Parathyroid adenoma (tissue), 2 donors: Measurements from ENCODE around the gene KCNQ1.

Experiments used
- H2AFZ ChIP-seq: fragments of 300-600 bp; sonication (generic); one replicate; pipeline ENCODE4 v1.7.0; 2017; ENCODE audit warnings: antibody characterized with exemption, mild to moderate bottlenecking
- H3K27ac ChIP-seq: fragments of 300-600 bp; sonication (generic); one replicate; pipeline ENCODE4 v1.7.0; 2017
- H3K27me3 ChIP-seq: fragments of 300-600 bp; sonication (generic); one replicate; pipeline ENCODE4 v1.7.0; 2017; ENCODE audit warnings: low read length; ENCODE audit not compliant: control insufficient read depth, insufficient read depth
- H3K36me3 ChIP-seq: fragments of 300-600 bp; sonication (generic); one replicate; pipeline ENCODE4 v1.7.0; 2017; ENCODE audit warnings: low read length; ENCODE audit not compliant: control insufficient read depth, insufficient read depth
- H3K4me1 ChIP-seq: fragments of 300-600 bp; sonication (generic); one replicate; pipeline ENCODE4 v1.7.0; 2017; ENCODE audit warnings: control low read depth
- H3K4me2 ChIP-seq: fragments of 300-600 bp; sonication (generic); one replicate; pipeline ENCODE4 v1.7.0; 2017; ENCODE audit warnings: low read length
- H3K4me3 ChIP-seq: fragments of 300-600 bp; sonication (generic); one replicate; pipeline ENCODE4 v1.7.0; 2017; ENCODE audit warnings: low read depth, low read length
- H3K79me2 ChIP-seq: fragments of 300-600 bp; sonication (generic); one replicate; pipeline ENCODE4 v1.7.0; 2017; ENCODE audit warnings: control low read depth
- H3K9ac ChIP-seq: fragments of 300-600 bp; sonication (generic); one replicate; pipeline ENCODE4 v1.7.0; 2017; ENCODE audit warnings: mild to moderate bottlenecking
- H3K9me3 ChIP-seq: fragments of 300-600 bp; sonication (generic); one replicate; pipeline ENCODE4 v1.7.0; 2017; ENCODE audit warnings: low read length; ENCODE audit not compliant: control insufficient read depth
- CTCF ChIP-seq: fragments of 300-600 bp; sonication (generic); IDR thresholded peaks from one replicate; pipeline ENCODE4 v1.7.0; 2017; ENCODE audit warnings: antibody characterized with exemption, mild to moderate bottlenecking
- donor health status: primary hyperparathyroidism.

Gene KCNQ1

DNA sequence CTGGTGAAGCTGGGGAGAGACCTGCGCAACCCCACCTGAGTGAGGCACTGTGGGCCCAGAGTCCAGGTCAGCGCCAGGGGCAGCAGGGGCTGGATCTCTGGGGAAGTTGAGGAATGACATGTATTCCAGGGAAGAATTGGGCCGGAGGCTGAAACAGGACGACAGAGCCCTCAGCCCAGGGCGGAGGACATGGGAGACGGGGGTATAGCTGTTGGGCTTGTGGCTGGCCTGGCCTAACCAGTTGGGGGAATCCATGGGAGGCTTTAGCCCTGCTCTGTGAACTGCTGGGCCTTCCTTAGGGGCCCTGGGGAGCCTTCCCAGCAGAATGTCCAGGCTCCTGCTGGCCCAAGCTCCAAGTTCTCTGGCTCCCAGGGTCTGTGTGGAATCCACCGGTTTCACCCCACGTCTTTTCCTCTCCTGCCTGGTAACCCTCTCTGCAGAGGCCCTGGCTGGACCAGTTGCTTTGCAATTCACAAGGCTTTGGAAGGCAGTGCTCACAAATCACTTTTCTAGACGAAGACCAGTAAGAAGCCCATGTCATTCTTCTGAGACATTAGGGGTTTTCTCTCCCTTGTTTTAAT lies 305.4 kb downstream of the KCNQ1 start:
- Histone ChIP-seq H3K4me2 (no peak overlapping the region), H3K4me1 (peaks cover 10% of the 10 kb centered on the region), H3K36me3 (no peaks in the 10 kb centered on the region), H3K9ac (no peak overlapping the region), H3K4me3 (no peak overlapping the region), H2AFZ (peak overlapping the region; percentile 38), H3K9me3 (no peaks in the 10 kb centered on the region), H3K27me3 (no peaks in the 10 kb centered on the region), H3K27ac (no peak overlapping the region), H3K79me2 (no peaks in the 10 kb centered on the region)
- TF ChIP-seq CTCF = no peak

- Histone ChIP-seq H3K4me2 (no peak overlapping the region), H3K79me2 (no peaks in the 10 kb centered on the region), H3K9me3 (no peaks in the 10 kb centered on the region), H3K4me1 (peaks cover 10% of the 10 kb centered on the region), H3K27ac (no peak overlapping the region), H3K9ac (no peak overlapping the region), H3K36me3 (no peaks in the 10 kb centered on the region), H3K4me3 (no peak overlapping the region), H3K27me3 (no peaks in the 10 kb centered on the region), H2AFZ (peak overlapping the region; percentile 38)
- TF ChIP-seq CTCF = no peak
Measured at GRCh38 chr11:2750682-2751522, 306.1 kb downstream of the KCNQ1 start.

GRCh38 chr11:2751523-2752203 lies 306.9 kb downstream of the KCNQ1 start:
- H3K79me2 ChIP-seq = no peaks in the 10 kb centered on the region
- H3K4me1 ChIP-seq = peaks cover 10% of the 10 kb centered on the region
- H3K9me3 ChIP-seq = no peaks in the 10 kb centered on the region
- no peak overlapping the region for H3K4me2 ChIP-seq
- no peak overlapping the region for H3K27ac ChIP-seq
- H3K4me3 ChIP-seq = no peak overlapping the region
- H3K27me3 ChIP-seq = no peaks in the 10 kb centered on the region
- TF ChIP-seq CTCF = no peak
- no peak overlapping the region for H3K9ac ChIP-seq
- H3K36me3 ChIP-seq = no peaks in the 10 kb centered on the region
- no peak overlapping the region for H2AFZ ChIP-seq

DNA sequence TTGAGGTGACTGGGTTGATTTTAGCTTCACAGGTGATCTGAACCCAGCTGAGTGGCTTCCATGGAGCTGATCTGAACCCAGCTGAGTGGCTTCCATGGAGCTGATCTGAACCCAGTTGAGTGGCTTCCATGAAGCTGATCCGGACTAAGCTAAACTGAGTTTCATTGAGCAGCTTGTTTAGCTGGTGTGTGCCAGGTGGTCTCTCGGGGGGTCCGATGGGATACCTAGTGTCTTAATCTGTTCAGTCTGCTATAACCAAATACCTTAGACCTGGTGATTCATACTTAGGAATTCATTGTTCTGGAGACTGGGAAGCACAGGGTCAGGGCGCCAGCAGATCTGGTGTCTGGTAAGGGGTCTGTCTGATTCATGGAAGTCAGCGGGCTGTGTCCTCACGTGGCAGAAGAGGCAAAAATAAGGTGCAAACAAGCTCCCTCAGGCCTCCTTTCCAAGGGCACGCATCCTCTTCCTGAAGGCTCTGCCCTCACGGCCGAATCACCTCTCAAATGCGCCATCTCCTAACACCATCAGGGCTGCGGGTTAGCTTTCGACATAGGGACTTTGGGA lies 307.5 kb downstream of the KCNQ1 start:
- Histone ChIP-seq H3K9ac (no peak overlapping the region), H3K27ac (no peak overlapping the region), H2AFZ (no peak overlapping the region), H3K4me1 (peaks cover 10% of the 10 kb centered on the region), H3K36me3 (no peaks in the 10 kb centered on the region), H3K4me2 (no peak overlapping the region), H3K27me3 (no peaks in the 10 kb centered on the region), H3K79me2 (no peaks in the 10 kb centered on the region), H3K4me3 (no peak overlapping the region), H3K9me3 (no peaks in the 10 kb centered on the region)
- TF ChIP-seq CTCF = no peak
